Tibial artery (tissue), 4 donors: ENCODE data around the gene COL25A1.

Experiments
- DNase-seq, 2 donors: peaks; one replicate each; pipeline ENCODE4 v3.0.0-alpha.2; 2019
- H3K27ac ChIP-seq, 2 donors: fragments of 200-600 bp; sonication (generic) in 1 of 2; 1 replicate in 1 of 2; 2 replicates in 1 of 2; pipeline ENCODE4 v1.5.1; 2018 to 2019; ENCODE audit warnings: mild to moderate bottlenecking in 1 of 2
- H3K27me3 ChIP-seq, 2 donors: fragments of 200-600 bp; sonication (generic) in 1 of 2; one replicate each; pipeline versions ENCODE4 v1.5.1 to v1.6.0; 2016 to 2019
- H3K36me3 ChIP-seq, 3 donors: fragments of 200-600 bp; sonication (generic) in 2 of 3; one replicate each; pipeline ENCODE4 v1.5.1; 2016 to 2019; ENCODE audit warnings: mild to moderate bottlenecking in 2 of 3
- H3K4me1 ChIP-seq, 4 donors: fragments of 200-600 bp; sonication (generic) in 2 of 4; 1 replicate in 3 of 4; 2 replicates in 1 of 4; pipeline ENCODE4 v1.5.1; 2016 to 2019
- H3K4me3 ChIP-seq, 2 donors: fragments of 200-600 bp; sonication (generic) in 1 of 2; 1 replicate in 1 of 2; 2 replicates in 1 of 2; pipeline ENCODE4 v1.5.1; 2018 to 2019; ENCODE audit warnings: mild to moderate bottlenecking in 2 of 2
- H3K9me3 ChIP-seq, 3 donors: fragments of 200-600 bp; sonication (generic) in 1 of 3; one replicate each; pipeline ENCODE4 v1.5.1; 2016 to 2019
- intact Hi-C: fragments of 100-400 bp; cut with DNase I; formaldehyde crosslinking; loops from one replicate; pipeline ENCODE4 v1.15.0; 2023; ENCODE audit warnings: low total_unique reads
- TF ChIP-seq, protein P1 (sequence below), 2 experiments: fragments of 200-600 bp in 1 of 2; fragments of 450-650 bp in 1 of 2; IDR thresholded peaks; one replicate each; pipeline ENCODE4 v1.5.1; 2017 to 2019; ENCODE audit warnings: antibody characterized with exemption in 2 of 2, mild to moderate bottlenecking in 1 of 2, moderate library complexity in 1 of 2

Gene COL25A1

DNA sequence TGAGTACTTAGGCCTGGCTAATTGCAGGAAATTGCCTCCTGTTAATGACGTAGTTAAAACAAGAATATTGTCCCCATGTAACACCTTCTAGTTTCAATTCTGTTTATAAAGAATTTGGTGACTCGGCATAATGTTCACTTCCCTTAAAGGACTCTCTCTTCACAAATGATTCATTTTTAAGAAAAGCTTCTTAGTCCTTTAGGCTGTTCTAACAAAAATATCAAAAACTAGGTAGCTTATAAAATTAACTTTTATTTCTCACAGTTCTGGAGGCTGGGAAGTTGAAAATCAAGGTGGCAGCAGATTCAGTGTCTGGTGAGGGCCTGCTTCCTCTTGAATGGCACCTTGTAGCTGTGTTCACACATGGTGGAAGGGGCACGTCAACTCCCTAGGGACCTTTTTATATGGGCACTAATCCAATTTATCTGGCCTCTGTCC, 23.8 kb downstream of the COL25A1 start:
- Histone ChIP-seq H3K27ac (no peak overlapping the region), H3K9me3 (no peaks in the 10 kb centered on the region), H3K4me3 (no peak overlapping the region), H3K27me3 (no peaks in the 10 kb centered on the region), H3K36me3 (no peaks in the 10 kb centered on the region), H3K4me1 (no peaks in the 10 kb centered on the region)
- TF ChIP-seq, protein P1, sequence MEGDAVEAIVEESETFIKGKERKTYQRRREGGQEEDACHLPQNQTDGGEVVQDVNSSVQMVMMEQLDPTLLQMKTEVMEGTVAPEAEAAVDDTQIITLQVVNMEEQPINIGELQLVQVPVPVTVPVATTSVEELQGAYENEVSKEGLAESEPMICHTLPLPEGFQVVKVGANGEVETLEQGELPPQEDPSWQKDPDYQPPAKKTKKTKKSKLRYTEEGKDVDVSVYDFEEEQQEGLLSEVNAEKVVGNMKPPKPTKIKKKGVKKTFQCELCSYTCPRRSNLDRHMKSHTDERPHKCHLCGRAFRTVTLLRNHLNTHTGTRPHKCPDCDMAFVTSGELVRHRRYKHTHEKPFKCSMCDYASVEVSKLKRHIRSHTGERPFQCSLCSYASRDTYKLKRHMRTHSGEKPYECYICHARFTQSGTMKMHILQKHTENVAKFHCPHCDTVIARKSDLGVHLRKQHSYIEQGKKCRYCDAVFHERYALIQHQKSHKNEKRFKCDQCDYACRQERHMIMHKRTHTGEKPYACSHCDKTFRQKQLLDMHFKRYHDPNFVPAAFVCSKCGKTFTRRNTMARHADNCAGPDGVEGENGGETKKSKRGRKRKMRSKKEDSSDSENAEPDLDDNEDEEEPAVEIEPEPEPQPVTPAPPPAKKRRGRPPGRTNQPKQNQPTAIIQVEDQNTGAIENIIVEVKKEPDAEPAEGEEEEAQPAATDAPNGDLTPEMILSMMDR (IDR thresholded peaks at IDR 0.05) = no peak
- no peak for DNase-seq
- intact Hi-C loops = no loop called here

DNA sequence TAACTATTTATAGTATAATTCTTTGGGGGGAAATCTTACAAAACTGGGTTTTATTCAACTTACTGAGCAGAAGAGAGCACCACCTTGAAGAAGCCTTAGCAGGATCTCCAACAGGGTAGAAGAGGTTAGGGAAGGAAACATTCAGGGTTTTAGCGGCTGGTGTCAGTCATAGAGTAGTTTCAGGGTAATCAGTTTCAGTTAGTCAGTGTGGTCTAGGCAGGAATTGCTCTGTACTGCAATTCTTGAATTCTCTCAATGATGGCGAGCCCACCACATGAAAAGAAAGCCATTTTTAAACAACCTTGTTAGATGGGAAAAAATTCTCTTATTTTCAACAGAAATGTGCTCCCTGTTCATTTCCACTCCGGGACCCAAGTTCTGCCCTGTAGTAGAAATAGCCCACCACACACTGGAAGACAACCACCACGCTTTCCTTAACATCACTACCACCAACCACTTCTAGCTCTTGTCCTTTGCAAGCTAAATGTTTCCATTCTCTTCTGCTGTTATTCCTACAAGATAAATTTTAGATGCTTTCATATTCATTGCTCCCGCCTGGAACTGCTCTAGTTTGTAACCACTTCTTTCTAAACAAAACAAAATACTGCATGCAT, 25.9 kb downstream of the COL25A1 start:
- H3K9me3 ChIP-seq = no peaks in the 10 kb centered on the region
- no peaks in the 10 kb centered on the region for H3K4me1 ChIP-seq
- no peaks in the 10 kb centered on the region for H3K36me3 ChIP-seq
- no peak overlapping the region for H3K27ac ChIP-seq
- no peak for DNase-seq
- TF ChIP-seq, protein P1 (IDR thresholded peaks at IDR 0.05) = no peak
- intact Hi-C loops = no loop called here
- no peaks in the 10 kb centered on the region for H3K27me3 ChIP-seq
- H3K4me3 ChIP-seq = no peak overlapping the region

DNA sequence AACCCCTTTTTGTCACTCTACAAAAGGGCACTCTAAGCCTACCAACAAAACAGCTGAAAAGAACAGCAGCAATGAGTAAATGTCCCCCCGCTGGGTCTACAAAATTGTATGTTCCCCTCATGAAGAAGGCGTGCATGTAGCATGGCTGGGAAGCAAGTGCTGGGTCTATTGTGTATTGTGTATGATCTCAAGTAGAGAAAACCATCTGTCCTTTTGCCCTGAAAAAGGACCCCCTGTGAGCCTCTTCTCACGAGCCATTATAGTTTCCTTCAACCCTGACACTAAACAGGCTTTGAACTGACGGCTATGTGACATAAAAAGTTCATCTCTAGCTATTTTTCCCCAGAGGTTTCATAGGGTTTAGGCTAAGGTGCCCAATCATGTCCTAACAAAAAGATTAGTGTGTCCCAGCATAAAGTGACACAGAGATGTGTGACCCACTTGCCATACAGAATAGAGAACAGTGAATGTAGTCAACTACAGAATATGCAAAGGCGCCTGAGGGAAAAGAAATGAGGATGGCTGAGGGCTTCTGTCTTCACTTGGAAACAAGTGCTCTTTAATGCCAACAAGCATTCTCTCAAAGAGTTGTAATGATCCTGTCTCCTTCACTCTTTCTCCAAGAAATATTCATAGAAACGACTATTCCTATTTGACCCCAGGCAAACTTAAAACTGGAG, 27.3 kb downstream of the COL25A1 start:
- TF ChIP-seq, protein P1 (IDR thresholded peaks at IDR 0.05) = no peak
- Histone ChIP-seq H3K4me3 (no peak overlapping the region), H3K9me3 (no peaks in the 10 kb centered on the region), H3K27me3 (no peaks in the 10 kb centered on the region), H3K4me1 (no peaks in the 10 kb centered on the region), H3K36me3 (no peaks in the 10 kb centered on the region), H3K27ac (no peak overlapping the region)
- no peak for DNase-seq
- intact Hi-C loops = no loop called here

DNA sequence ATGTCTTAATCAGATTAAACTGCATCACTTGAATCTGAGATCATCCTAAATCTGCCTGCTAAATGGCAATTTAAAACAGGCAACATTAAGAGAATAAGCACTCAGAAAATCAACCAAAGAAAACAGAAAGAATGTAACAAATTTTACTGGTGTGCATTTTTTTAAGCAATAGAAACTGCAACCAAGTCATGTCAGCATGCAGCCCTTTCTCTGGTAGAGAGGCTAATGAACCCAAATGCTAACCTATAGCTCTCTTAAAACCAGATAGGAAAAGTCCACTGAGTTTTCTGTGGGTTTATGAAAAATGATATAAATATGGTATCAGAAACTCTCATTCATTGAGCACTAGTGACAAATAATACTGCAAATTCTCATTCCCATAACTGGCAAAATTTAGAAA, 35.6 kb downstream of the COL25A1 start:
- peaks cover 0 to 46% (median 4%) of the 10 kb centered on the region in 4 donors for H3K4me1 ChIP-seq
- DNase-seq = no peak
- no peaks in the 10 kb centered on the region for H3K27me3 ChIP-seq
- H3K36me3 ChIP-seq = no peaks in the 10 kb centered on the region
- no peak overlapping the region for H3K27ac ChIP-seq
- intact Hi-C loops = no loop called here
- H3K4me3 ChIP-seq = no peak overlapping the region
- TF ChIP-seq, protein P1 (IDR thresholded peaks at IDR 0.05) = no peak
- H3K9me3 ChIP-seq = no peaks in the 10 kb centered on the region

DNA sequence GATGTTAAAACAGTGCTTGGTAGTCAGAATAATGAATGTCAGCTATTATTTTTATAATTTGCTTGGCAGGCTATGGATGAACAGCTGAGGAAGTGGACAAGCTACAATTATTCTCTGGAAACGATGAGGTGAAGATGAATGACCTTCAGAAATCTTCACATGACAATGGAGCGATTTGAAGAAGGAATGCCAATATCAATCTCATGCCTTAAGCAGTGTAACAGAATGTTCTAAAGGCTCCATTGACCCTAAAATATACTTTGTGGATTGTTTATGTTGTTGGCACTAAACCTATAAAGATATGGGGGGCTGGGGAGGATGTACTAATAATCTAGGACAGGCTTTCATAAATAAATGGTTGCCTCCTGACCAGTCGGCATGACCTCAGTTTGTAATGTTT, 36.2 kb downstream of the COL25A1 start:
- Histone ChIP-seq H3K27ac (no peak overlapping the region), H3K36me3 (no peaks in the 10 kb centered on the region), H3K27me3 (no peaks in the 10 kb centered on the region), H3K9me3 (no peaks in the 10 kb centered on the region), H3K4me1 (peaks cover 0 to 46% (median 4%) of the 10 kb centered on the region in 4 donors), H3K4me3 (no peak overlapping the region)
- TF ChIP-seq, protein P1 (IDR thresholded peaks at IDR 0.05) = no peak
- no peak for DNase-seq
- intact Hi-C loops = no loop called here
